ENCODE data around the gene ERP44.
"Not testable (repeated sequence)": the region's sequence is repeated elsewhere in the genome, so short reads cannot be mapped to it uniquely, and the experiment has no call there.

Gene ERP44

DNA sequence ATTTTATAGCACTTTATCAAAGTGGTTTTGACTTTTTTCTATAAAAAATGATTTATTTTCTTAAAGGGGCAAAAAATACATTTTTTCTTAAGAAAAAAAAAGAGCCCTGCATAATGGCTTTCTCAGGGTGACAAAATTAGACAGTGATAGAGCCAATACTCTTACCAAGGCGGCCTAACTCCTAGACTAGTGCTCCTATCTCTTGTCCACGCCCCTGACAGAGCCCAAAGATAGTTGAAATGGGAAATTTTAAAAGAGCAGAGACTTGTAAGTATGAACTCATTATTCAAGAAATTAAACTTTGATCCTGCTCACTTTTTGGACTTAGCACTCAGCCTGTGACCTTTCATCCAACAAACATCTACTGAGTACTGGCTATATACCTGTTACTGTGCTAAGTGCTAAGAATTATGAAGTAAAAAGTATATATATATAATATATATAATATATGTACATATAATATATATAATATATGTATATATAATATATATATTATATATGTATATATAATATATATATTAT is 1.4 kb upstream of the ERP44 start:
- DNase-seq (ENCODE audit: low read depth in 3 of 3), result no peak

DNA sequence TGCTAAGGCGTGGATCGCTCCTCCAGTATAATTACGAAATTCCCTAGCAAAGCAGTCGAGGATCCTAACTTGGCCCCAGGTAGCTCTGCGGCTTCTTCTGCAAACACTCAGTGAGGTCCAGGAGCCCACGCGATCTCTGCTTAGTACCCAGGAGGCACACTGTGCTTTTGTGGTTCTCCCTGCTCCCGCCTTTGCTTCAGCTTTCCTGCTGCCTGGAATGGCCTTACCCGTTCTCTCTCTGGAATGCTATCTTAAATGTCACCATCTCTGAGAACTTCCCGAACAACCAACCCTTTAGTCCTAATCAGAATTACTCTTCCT is 882 bp upstream of the ERP44 start:
- DNase-seq (ENCODE audit: low read depth in 3 of 3), result peak in 1 of 3 experiments; percentile 4

DNA sequence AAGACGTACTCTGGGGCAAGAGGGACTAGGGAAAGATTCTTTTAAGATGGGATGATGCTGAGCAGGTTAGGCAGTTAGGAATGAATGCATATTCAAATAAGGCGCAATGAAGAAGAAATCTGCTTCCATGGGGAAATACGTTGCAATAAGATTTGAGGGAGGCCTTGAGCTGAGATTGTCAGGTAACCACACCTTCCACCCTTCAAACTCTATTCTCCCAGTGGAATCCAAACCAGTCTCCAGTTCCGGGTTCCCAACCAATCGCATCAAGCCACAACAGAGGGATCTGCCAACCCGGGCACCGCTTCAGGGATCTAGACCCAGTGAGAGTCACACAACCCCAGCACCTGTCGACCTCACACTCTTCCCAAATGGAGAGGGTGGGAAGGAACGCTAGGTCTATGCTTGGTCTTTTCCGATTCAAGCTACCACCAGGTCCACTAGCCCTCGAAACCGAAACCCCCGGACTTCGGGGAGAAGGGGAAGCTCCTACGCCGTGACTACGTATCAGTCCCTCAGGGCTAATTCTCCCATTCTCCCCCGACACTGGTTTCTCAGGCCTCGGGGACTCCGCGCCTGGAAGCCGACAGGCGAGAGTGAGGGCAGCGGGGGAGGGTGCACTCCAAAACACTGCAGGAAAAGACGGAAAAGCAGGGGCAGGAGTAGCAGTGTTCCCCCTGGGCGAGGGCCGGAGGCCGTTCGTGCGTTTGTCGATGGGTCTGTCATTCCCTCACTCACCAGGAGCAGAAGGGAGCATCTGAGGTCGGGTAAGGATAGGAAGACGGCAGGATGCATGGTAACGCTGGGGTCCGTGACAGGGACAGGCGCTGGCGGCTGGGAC is 534 bp downstream of the ERP44 start:
- DNase-seq (ENCODE audit: low read depth in 3 of 3), result peak in 1 of 3 experiments; percentile 11

DNA sequence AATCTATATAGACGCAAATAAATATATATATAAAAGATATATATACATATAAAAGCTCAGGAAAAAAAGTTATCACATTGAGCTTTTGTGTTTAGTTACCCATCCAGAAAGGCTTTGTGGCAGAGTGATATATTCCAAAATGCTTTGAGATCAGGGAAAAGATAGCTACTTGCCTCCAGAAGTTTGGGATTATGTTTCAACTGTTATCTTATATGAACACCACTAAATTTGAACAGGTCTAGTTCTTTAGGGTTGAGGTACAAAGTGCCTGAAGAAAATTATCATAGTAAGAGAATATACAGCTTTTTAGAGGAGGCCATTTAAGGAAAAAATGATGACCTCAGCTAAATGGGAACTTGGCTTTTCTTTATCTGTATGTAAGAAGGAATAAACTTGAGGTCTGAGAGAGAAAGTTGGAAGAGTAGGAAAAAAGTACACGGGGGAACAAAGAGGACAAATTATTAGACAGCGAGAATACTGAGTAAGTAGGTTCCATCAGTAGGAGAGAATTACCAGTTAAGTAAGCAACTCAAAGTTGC is 2.4 kb downstream of the ERP44 start:
- no peak for DNase-seq (ENCODE audit: low read depth in 3 of 3)

DNA sequence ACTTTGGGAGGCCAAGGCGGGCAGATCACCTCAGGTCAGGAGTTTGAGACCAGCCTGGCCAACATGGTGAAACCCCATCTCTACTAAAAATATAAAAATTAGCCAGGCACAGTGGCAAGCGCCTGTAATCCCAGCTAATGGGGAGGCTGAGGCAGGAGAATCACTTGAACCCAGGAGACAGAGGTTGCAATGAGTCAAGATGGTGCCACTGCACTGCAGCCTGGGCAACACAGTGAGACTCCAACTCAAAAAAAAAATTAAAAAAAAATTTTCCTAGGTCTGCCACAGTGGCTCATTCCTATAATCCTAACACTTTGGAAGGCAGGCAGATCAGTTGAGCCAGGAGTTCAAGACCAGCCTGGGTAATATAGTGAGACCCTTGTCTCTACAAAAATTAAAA is 4.4 kb downstream of the ERP44 start:
- not testable (repeated sequence) for DNase-seq (ENCODE audit: low read depth in 3 of 3)

DNA sequence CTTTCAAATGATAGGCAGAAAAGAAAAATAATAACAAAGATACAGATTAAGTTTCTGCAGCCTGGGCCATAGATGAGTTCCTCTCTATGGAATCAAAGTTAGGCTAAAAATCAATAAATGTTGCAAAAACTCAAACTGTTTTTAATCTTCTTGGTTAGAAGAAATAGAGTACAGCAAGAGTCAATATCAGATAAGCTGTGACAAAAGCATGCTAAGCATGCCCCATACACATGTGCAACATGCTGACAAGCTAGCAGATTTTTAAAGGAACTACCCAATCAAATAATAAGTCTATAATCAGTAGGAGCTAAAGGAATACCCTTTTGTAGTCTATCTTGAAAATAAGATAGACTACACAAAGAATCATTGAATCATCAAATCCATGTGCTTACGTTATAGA is 6.7 kb downstream of the ERP44 start:
- no peak for DNase-seq (ENCODE audit: low read depth in 3 of 3)

DNA sequence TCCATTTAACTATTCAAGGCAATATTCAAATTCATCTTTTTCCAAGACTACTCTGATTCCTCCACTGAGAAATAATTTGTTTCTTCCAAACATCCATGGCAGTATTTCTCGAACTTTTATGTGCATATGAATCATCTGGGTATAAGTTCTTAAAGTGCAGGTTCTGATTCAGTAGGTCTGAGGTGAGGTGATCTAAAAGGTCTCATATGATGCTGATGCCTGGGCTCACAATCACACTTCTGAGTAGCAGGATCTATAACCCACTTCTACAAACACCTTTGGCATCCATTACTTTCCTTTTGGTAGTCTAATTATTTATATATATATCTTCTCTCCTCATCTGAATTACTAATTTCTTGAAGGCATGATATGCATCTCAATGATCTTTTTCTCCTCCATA is 7.2 kb downstream of the ERP44 start:
- no peak for DNase-seq (ENCODE audit: low read depth in 3 of 3)

DNA sequence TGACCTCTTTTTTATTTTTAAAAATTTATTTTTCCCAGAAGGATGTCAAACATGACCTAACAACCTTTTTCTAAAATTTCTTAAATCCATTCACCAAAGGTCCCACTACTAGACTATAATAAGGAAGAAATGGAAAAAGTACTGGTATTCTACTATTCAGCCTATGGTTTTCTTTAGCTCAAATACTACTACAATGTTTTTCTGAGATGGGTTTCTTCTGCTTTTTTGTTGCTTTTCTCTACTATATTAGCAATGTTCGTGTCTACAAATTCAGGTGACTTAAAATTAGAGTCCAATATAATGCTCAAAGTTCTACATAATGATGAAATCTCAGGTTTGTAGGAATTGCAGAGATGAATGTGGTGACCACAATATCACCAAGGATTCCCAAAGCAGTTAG is 7.9 kb downstream of the ERP44 start:
- DNase-seq (ENCODE audit: low read depth in 3 of 3), result no peak

DNA sequence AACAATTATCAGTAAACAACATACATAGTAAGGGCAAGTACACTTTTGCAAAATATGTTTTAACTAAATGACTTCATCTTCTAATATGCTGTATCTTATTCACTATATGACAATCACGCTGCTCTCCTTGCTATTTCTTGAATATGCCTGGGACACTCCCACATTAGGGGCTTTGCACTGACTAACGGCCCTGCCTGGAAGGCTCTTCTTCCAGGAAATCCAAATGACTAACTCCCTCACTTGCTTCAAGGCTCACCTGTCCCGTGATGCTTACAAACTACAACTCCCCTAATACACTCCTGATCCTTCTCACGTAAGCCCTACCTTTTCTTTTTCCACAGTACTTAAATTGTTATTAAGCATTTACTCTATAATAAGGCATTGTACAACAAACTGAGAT is 10.6 kb downstream of the ERP44 start:
- no peak for DNase-seq (ENCODE audit: low read depth in 3 of 3)

DNA sequence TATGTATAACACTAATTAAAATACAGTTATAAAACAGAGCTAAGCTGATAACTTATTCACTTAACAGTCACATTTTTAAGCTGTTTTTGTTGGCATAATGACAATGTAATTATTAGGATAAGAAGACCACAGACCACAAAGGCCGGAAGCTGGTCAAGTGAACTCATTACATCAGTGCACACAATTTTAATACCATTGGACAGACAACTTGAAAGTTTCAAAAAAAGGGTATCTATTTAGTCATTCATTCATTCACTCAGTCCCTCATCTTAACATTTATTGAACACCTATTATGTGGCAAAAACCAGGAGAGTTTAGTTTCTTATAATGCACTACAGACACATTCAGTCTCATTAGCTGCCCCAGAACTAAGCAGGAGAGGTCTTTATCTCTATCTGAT is 11.6 kb downstream of the ERP44 start:
- no peak for DNase-seq (ENCODE audit: low read depth in 3 of 3)

DNA sequence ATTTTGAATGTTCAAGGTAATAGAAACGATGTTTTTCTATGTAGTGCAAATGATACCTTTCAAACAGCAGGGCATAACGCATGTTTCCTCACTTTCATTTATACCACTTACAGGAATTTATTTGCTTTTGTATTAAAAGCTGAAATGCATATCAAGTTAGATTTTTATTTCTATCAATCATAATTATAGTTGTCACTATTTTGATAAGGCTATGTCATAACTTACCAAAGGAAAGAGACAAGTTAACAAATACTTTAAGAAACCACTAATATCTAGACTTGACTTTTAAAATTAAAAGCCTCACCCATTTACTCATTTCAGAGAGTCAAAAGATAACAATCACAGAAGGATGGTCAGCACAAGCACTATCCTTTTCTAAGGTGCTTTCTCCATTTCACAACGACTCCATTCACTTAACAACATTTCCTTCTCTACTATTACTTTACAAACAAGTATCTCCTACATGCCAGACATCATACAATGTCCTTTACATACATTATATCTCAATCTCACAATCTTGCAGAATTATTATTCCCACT is 12.6 kb downstream of the ERP44 start:
- DNase-seq (ENCODE audit: low read depth in 3 of 3), result no peak

DNA sequence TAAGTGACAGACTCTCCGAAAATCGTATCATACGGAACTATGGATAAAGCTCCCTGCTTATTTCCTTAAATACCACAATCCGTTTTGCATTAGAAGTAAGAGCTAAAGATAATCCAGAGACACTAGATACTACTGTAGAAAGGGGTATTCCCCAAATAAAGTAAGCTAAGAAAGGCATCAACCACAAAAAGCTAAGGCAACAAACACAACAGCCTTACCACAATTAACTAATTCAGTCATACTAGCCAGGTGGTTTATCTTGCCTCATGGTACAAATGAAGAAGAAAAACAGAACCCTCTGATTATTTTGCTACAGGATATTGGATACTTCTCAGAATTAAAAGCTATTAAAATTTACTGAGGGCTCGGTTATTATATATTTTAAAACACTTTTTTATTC is 14.1 kb downstream of the ERP44 start:
- no peak for DNase-seq (ENCODE audit: low read depth in 3 of 3)

DNA sequence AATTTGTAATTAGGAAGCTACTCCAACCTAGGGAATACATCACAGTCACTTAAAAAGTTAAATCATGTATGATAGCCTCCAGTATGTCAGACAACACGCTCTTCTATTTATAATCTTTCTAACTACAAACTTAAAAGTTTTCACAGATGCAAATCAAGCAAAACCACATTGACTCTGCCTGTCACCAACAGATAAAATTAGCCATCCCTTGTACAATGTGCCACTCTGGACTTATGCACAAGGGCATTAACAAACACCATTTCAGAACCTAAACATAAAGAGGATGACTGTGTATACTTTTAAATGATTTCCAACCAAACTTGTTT is 14.7 kb downstream of the ERP44 start:
- DNase-seq (ENCODE audit: low read depth in 3 of 3), result no peak

DNA sequence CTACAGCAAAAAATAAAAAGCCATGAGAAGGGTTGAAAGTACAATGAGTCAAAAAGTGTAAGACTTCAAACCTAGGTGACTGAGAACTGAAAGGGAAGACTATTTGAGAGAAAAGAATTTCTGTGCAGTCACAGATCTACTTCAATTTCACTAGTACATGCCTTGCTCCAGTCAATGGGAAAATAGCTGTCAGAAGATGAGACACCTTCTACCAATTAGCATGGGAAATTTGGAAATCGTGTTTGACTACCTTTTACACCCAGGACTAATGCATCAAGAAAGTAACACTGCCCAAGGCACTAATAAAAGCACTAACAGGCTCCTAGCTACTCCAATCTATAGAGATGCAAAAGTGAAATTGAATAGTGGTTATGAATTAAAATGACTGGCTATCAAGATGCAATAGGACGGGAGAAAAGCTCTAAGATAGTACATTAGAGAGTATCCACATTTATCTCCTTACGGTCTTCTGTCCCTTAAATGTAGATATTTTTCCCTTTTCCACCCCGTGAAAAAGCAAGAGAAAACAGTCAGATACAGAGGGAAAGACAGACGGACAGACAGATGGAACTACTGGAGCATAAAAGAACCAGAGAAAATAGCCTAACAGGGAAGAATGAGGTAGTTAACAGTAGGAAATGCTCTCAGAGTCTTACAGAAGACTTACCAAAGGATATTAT is 15.2 kb downstream of the ERP44 start:
- no peak for DNase-seq (ENCODE audit: low read depth in 3 of 3)

DNA sequence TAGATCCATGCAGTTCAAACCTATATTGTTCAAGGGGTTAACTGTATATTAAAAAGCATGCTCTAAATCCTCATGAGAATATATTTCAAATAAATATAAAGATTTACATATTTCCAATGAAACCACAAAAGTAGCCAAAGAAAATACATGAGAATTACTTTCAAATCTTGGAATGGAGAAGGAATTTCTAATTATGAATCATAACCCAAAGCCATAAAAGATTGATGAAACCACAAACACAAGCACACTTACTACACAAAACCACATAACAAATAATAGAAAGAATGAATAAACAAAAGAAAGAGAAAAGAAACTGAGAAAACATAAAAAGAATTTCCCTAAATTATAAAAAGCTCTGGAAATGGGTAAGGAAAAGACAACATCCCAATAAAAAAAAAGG is 16.0 kb downstream of the ERP44 start:
- no peak for DNase-seq (ENCODE audit: low read depth in 3 of 3)

DNA sequence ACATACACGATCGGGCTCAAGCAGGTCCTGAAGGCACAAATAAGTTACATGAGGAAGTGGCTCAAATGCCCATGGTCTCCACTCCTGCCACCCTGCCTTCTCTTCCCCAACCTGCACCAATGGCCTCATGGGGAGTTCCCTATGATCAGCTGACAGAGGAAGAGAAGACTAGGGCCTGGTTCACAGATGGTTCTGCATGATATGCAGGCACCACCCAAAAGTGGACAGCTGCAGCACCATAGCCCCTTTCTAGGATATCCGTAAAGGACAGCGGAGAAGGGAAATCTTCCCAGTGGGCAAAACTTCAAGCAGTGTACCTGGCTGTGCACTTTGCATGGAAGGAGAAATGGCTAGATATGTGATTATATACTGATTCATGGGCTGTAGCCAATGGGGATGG is 22.5 kb downstream of the ERP44 start:
- DNase-seq (ENCODE audit: low read depth in 3 of 3), result not testable (repeated sequence)

DNA sequence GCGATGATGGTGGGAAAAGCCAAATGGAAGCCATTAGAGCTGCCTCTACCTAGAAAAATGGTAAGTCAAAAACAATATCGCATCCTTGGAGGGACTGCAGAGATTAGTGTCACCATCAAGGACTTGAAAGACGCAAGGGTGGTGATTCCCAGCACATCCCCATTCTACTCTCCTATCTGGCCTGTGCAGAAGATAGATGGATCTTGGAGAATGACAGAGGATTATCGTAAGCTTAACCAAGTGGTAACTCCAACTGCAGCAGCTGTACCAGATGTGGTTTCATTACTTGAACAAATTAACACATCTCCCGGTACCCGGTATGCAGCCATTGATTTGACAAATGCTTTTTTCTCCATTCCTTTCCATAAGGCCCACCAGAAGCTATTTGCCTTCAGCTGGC is 23.8 kb downstream of the ERP44 start:
- no peak for DNase-seq (ENCODE audit: low read depth in 3 of 3)

DNA sequence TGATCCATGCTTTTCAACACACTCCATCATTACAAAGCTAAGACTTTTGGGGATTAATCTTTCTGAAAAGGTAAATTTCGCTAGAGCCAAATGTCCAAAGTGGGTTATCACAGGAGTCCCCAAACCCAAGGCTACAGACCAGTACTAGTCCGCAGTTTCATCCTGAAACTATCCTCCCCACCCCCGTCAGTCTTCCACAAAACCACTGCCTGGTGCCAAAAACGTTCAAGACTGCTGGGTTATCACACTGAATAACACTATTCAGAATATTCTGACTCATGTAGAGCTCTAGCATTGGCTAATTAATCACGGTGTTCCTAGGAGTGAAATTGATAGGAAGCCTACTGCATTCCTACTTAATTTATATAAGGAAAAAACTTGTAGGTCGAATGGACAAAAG is 24.7 kb downstream of the ERP44 start:
- no peak for DNase-seq (ENCODE audit: low read depth in 3 of 3)

DNA sequence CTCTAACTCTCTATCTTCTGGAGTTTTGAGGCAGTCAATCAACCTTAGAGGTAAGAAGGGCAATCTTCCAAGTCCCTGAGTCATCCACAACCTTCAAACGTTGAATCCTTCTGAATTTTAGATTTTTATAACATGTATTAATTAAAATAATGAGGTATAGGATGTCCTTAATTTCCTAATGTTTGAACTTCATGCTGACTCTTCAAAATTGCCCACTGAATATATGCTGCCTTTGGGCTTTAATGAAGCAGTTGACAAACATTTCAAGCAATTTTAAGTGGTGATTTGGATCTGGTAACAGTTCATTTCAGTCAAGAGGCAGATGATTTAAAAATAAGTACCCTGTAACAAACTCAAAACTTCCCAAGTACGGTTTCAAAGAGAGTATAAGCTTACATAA is 26.0 kb downstream of the ERP44 start:
- DNase-seq (ENCODE audit: low read depth in 3 of 3), result no peak

DNA sequence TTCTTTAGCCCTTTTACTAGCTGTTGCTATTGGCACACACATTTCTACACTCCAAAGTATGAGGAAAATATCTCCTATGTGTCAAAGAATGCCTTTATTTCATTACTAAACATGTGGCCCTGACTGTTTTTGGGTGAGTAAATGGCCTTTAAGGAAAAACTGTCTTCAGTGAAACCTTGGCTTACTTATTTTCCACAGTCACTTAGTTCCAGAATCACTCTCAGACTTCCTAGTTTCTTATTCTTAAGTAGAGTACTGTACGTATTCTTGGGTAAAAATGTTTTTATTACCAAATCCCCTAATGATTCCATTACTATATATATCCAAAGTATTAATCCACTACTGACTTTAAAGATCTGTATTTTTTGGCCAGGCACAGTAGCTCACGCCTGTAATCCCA is 27.5 kb downstream of the ERP44 start:
- DNase-seq (ENCODE audit: low read depth in 3 of 3), result no peak

DNA sequence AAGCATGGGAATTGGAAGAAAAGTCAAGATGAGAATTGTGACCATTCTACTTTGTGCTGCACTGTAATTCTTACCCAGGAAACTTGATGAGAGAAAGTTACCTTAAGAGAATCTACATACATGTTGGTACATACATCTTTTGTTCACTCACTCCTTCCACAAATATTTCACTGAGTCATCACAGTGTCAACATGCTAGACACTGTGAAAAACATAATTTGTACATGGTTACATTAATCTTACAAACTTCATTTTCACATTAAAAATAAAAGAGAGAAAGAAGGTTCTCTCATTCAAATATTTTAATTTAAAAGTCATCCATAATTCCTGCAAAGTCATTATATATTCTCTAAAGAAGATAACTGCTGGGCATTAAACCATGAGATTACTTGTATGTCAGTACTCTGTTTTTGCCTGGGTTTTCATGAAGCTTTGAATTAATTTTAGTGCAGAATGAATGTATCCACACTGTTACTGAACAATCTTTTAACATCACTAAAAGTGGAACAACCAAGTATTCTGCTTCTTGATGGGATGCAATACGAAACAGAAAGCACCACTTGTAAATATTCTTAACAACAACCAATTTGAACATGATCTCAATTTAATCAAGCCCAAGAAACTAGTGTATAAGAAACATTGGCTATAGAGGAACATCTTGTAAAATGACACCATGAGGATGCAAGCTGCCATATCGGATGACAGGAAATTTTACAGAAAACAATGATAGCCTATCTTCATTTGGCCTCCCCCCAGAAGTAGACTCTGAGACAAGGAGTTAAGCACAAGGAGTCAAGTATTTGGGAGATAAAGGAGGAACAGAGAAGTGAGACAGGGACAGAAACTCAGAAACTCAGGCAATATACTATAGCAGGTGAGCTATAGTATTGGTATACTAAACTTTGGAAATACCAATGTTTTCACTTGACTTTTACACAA is 28.4 kb downstream of the ERP44 start:
- no peak for DNase-seq (ENCODE audit: low read depth in 3 of 3)

DNA sequence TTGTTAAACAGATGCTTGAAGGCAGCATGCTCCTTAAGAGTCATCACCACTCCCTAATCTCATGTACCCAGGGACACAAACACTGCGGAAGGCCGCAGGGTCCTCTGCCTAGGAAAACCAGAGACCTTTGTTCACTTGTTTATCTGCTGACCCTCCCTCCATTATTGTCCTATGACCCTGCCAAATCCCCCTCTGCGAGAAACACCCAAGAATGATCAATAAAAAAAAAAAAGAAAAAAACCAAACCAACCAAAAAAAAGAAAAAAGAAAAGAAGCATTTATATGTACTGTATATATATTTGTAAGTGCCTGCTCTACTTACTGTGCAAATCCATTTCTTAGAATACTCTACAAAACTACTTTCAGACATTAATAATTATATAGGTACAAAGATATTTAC is 29.7 kb downstream of the ERP44 start:
- DNase-seq (ENCODE audit: low read depth in 3 of 3), result not testable (repeated sequence)

All from stimulated activated CD4-positive, alpha-beta T cell treated with anti-CD3 and anti-CD28 coated beads, TNF-alpha, amount 100 ng/mL, for 24 hours (primary cell).